Airway epithelial cell (primary cell): ENCODE data around the gene LAMP5. TPM values are rescaled to one million over a fixed set of nuclear protein-coding genes. Genes with fewer than 3 reads are reported as not detected.

Source experiments
- total RNA-seq: library from RNA; depleted of rRNA; stranded (reverse); fragments of >200 nt; gene quantifications from 2 replicates; pipeline ENCODE4 v1.2.3, GENCODE V29; 2015

LAMP5 gene
- total RNA-seq: not detected in 2 replicates

GRCh38 chr20:9514461-9515213 is at the start of gene LAMP5:
LAMP5 (plus strand) TSS chr20:9514590; CDS start chr20:9514853, 263 bp downstream.

